Superior temporal gyrus (tissue), 1 donor: ENCODE results near the gene S1PR4.
"Not testable (repeated sequence)": the region's sequence is repeated elsewhere in the genome, so short reads cannot be mapped to it uniquely, and the experiment has no call there.

Experiments
- DNase-seq: peaks from one replicate; pipeline ENCODE4 v3.0.0-alpha.2; 2016; ENCODE audit errors: extremely low spot score

Gene S1PR4

GRCh38 chr19:3151563-3152418, 26.8 kb upstream of the S1PR4 start:
- no peak for DNase-seq

- no peak for DNase-seq
Observed at GRCh38 chr19:3152419-3152780, 26.2 kb upstream of the S1PR4 start.

GRCh38 chr19:3153286-3154230, 25.0 kb upstream of the S1PR4 start:
- DNase-seq: no peak

- DNase-seq: not testable (repeated sequence)
Observed at GRCh38 chr19:3154447-3154846, 24.1 kb upstream of the S1PR4 start.

GRCh38 chr19:3154957-3155736, 23.4 kb upstream of the S1PR4 start:
- no peak for DNase-seq

- DNase-seq: no peak
Observed at GRCh38 chr19:3157096-3157845, 21.3 kb upstream of the S1PR4 start.

GRCh38 chr19:3159565-3159964, 19.0 kb upstream of the S1PR4 start:
- DNase-seq: no peak

GRCh38 chr19:3160219-3160618, 18.4 kb upstream of the S1PR4 start:
- no peak for DNase-seq

GRCh38 chr19:3161453-3161852, 17.1 kb upstream of the S1PR4 start:
- DNase-seq: no peak

- no peak for DNase-seq
Observed at GRCh38 chr19:3162418-3163229, 15.9 kb upstream of the S1PR4 start.

- DNase-seq: peak; percentile 82
Observed at GRCh38 chr19:3163230-3163886, 15.2 kb upstream of the S1PR4 start.

GRCh38 chr19:3163943-3164342, 14.6 kb upstream of the S1PR4 start:
- DNase-seq: no peak

GRCh38 chr19:3167533-3168272, 10.9 kb upstream of the S1PR4 start:
- DNase-seq: no peak

- DNase-seq: no peak
Observed at GRCh38 chr19:3171894-3172672, 6.5 kb upstream of the S1PR4 start.

- not testable (repeated sequence) for DNase-seq
Observed at GRCh38 chr19:3172673-3173000, 5.9 kb upstream of the S1PR4 start.

GRCh38 chr19:3175781-3176714, 2.5 kb upstream of the S1PR4 start:
- no peak for DNase-seq
